Measurements from ENCODE around the gene ZNF136. TPM values are rescaled to one million over a fixed set of nuclear protein-coding genes. Genes with fewer than 3 reads are reported as not detected.

The ZNF136 gene
- total RNA-seq, 1 donor from 2014 or later = 5.6 TPM

GRCh38 chr19:12217332-12217731 is 54.4 kb downstream of the ZNF136 start:
- Histone ChIP-seq H3K4me1 (no peaks in the 10 kb centered on the region), H3K36me3 (peaks cover 46% of the 10 kb centered on the region), H3K27me3 (ENCODE audit: low read depth) (no peaks in the 10 kb centered on the region), H3K4me3 (no peak overlapping the region), H3K9me3 (replicated peaks) (peaks cover 69% of the 10 kb centered on the region), H3K27ac (replicated peaks) (no peak overlapping the region)
- TF ChIP-seq CTCF (IDR thresholded peaks at IDR 0.05; ENCODE audit: borderline replicate concordance) = no peak
- intact Hi-C loops (cut with micrococcal nuclease) = no loop called here
- no peak for DNase-seq

DNA sequence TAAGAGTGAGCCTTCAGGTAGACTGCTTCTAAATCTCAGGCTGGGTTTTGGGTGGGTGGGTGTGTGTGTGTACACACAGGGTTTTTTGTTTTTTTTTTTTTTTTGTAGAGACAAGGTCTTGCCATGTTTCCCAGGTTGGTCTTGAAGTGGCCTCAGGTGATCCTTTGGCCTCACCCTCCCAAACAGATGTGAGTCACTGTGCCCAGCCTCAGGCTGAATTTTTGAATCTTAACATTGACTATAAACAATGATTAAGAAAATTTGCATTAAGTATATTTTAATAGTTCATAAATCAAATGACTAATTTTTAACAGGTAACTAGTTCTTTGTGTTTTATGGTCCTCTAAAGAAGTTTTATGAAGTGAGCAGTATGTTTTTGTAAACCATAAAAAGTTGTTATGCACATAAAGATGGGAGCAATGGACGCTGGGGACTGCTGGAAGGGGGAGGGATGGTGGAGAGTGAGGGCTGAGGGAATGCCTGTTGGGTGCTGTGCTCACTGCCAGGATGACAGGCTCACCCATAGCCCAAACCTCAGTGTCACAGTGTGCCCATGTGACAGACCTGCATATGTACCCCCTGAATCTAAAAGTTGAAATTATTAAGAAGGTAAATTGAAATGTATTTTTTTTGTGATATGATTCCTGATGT is 60.2 kb downstream of the ZNF136 start:
- intact Hi-C loops (cut with micrococcal nuclease) = no loop called here
- Histone ChIP-seq H3K4me1 (no peaks in the 10 kb centered on the region), H3K27me3 (ENCODE audit: low read depth) (no peaks in the 10 kb centered on the region), H3K4me3 (no peak overlapping the region), H3K36me3 (peaks cover 57% of the 10 kb centered on the region), H3K9me3 (replicated peaks) (peaks cover 13% of the 10 kb centered on the region), H3K27ac (replicated peaks) (no peak overlapping the region)
- TF ChIP-seq CTCF (IDR thresholded peaks at IDR 0.05; ENCODE audit: borderline replicate concordance) = no peak
- DNase-seq = no peak

DNA sequence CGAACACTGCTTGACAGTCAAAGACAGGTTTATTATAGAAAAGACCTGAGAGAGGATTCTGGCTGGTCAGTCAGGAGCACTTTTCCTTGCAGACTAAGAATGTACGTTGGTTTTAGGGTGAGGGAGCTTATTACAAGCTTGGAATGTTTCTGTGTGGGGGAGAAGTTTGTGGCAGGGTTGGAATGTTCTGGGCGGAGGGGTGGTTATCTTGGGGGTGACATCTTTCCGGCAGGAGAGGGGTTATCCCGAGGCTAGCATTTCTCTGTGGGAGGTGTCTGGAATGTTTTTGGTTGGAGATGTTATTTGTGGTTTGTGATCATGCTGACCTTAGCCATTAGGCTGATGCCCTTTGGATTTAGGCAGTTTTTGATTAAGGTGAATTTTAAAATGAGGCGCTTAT is 61.8 kb downstream of the ZNF136 start:
- TF ChIP-seq CTCF (IDR thresholded peaks at IDR 0.05; ENCODE audit: borderline replicate concordance) = no peak
- intact Hi-C loops (cut with micrococcal nuclease) = no loop called here
- no peaks in the 10 kb centered on the region for H3K9me3 ChIP-seq (replicated peaks)

GRCh38 chr19:12229990-12230389 is 67.1 kb downstream of the ZNF136 start:
- intact Hi-C loops (cut with micrococcal nuclease) = no loop called here
- Histone ChIP-seq H3K27ac (replicated peaks) (peak overlapping the region; percentile 40), H3K4me3 (no peak overlapping the region), H3K4me1 (peaks cover 36% of the 10 kb centered on the region), H3K36me3 (peaks cover 44% of the 10 kb centered on the region), H3K9me3 (replicated peaks) (no peaks in the 10 kb centered on the region), H3K27me3 (ENCODE audit: low read depth) (no peaks in the 10 kb centered on the region)
- TF ChIP-seq CTCF (IDR thresholded peaks at IDR 0.05; ENCODE audit: borderline replicate concordance) = no peak
- DNase-seq = no peak

More for the DNA sequence above, 61.8 kb downstream of the ZNF136 start:
- no peak overlapping the region for H3K27ac ChIP-seq (replicated peaks)
- peaks cover 52% of the 10 kb centered on the region for H3K36me3 ChIP-seq
- DNase-seq = no peak
- H3K4me3 ChIP-seq = no peak overlapping the region
- H3K4me1 ChIP-seq = peaks cover 3% of the 10 kb centered on the region
- H3K27me3 ChIP-seq (ENCODE audit: low read depth) = no peaks in the 10 kb centered on the region

DNA sequence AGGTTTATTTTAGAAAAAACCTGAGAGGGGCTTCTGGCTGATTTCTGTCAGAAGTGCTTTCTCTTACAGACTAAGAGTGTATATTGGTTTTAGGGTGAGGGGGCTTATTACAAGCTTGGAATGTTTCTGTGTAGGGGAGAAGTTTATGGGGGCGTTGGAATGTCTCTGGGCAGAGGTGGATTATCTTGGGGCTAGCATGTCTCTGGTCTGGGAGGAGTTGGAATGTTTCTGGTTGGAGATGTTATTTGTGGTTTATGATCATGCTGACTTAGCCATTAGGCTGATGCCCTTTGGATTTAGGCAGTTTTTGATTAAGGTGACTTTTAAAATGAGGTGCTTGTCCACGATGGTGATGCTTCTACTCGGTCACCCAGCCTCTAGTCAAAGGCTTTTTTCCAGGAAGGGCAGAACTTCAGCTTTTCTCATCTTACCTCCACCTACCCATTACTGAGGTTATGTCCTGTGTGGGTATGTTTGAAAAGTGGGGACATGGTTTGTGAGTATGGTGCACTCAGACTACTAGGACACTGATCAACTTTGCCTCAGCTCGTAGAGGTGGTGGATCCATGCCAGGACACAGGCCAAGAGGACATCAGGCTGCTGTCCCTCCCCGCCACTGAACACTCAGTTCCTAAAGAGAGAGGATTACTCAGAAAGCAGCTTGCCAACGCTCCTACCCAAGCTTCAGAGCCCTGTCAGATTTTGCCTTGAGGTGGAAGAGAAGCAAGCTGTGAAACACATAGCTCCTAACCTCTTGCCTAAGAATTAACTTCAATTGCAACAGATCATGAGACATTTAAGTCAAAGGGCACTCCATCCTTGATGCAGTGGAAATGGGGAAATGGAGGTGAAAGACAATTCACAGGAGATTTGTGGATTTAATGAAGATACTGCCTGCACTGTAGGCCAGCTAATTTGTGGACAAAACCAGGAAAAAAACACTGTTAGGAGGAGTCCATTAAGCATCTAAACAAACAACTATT is 68.1 kb downstream of the ZNF136 start:
- H3K27me3 ChIP-seq (ENCODE audit: low read depth) = no peaks in the 10 kb centered on the region
- intact Hi-C loops (cut with micrococcal nuclease) = no loop called here
- H3K4me3 ChIP-seq = no peak overlapping the region
- H3K27ac ChIP-seq (replicated peaks) = peak overlapping the region; percentile 40
- peaks cover 43% of the 10 kb centered on the region for H3K36me3 ChIP-seq
- no peaks in the 10 kb centered on the region for H3K9me3 ChIP-seq (replicated peaks)
- no peak for TF ChIP-seq CTCF (IDR thresholded peaks at IDR 0.05; ENCODE audit: borderline replicate concordance)
- H3K4me1 ChIP-seq = peaks cover 36% of the 10 kb centered on the region
- DNase-seq = peak; percentile 32
